ENCODE data around the gene DNASE1L1.

Gene DNASE1L1

GRCh38 chrX:154430916-154431315, 21.9 kb upstream of the DNASE1L1 start:
- no peak for TF ChIP-seq GATA2 (IDR thresholded peaks at IDR 0.05; ENCODE audit: low read depth, low read length)
- no peak for TF ChIP-seq GATA3 (IDR thresholded peaks at IDR 0.05; ENCODE audit: low read depth, low read length)

- no peak for TF ChIP-seq GATA2 (IDR thresholded peaks at IDR 0.05; ENCODE audit: low read depth, low read length)
- TF ChIP-seq GATA3 (IDR thresholded peaks at IDR 0.05; ENCODE audit: low read depth, low read length): no peak
Measured at GRCh38 chrX:154430479-154430878, 21.4 kb upstream of the DNASE1L1 start.

- TF ChIP-seq GATA2 (IDR thresholded peaks at IDR 0.05; ENCODE audit: low read depth, low read length) (no peak), GATA3 (IDR thresholded peaks at IDR 0.05; ENCODE audit: low read depth, low read length) (no peak)
Measured at GRCh38 chrX:154429711-154430110, 20.7 kb upstream of the DNASE1L1 start.

- no peak for TF ChIP-seq GATA3 (IDR thresholded peaks at IDR 0.05; ENCODE audit: low read depth, low read length)
- no peak for TF ChIP-seq GATA2 (IDR thresholded peaks at IDR 0.05; ENCODE audit: low read depth, low read length)
Measured at GRCh38 chrX:154428176-154429171, 19.4 kb upstream of the DNASE1L1 start, which contains the start of gene ATP6AP1. Gene ATP6AP1, plus strand, starts transcription at chrX:154428677. Its CDS starts 16 bp downstream, at chrX:154428693.

GRCh38 chrX:154426916-154427770, 18.1 kb upstream of the DNASE1L1 start:
- TF ChIP-seq GATA2 (IDR thresholded peaks at IDR 0.05; ENCODE audit: low read depth, low read length): no peak
- TF ChIP-seq GATA3 (IDR thresholded peaks at IDR 0.05; ENCODE audit: low read depth, low read length): no peak

- no peak for TF ChIP-seq GATA3 (IDR thresholded peaks at IDR 0.05; ENCODE audit: low read depth, low read length)
- TF ChIP-seq GATA2 (IDR thresholded peaks at IDR 0.05; ENCODE audit: low read depth, low read length): no peak
Measured at GRCh38 chrX:154420402-154420756, 11.3 kb upstream of the DNASE1L1 start.

- TF ChIP-seq GATA2 (IDR thresholded peaks at IDR 0.05; ENCODE audit: low read depth, low read length) (no peak), GATA3 (IDR thresholded peaks at IDR 0.05; ENCODE audit: low read depth, low read length) (no peak)
Measured at GRCh38 chrX:154419688-154420401, 10.8 kb upstream of the DNASE1L1 start.

- TF ChIP-seq GATA2 (IDR thresholded peaks at IDR 0.05; ENCODE audit: low read depth, low read length): no peak
- TF ChIP-seq GATA3 (IDR thresholded peaks at IDR 0.05; ENCODE audit: low read depth, low read length): no peak
Measured at GRCh38 chrX:154419189-154419588, 10.1 kb upstream of the DNASE1L1 start.

- TF ChIP-seq GATA3 (IDR thresholded peaks at IDR 0.05; ENCODE audit: low read depth, low read length): no peak
- TF ChIP-seq GATA2 (IDR thresholded peaks at IDR 0.05; ENCODE audit: low read depth, low read length): no peak
Measured at GRCh38 chrX:154417157-154417556, 8.1 kb upstream of the DNASE1L1 start.

- TF ChIP-seq GATA3 (IDR thresholded peaks at IDR 0.05; ENCODE audit: low read depth, low read length) (no peak), GATA2 (IDR thresholded peaks at IDR 0.05; ENCODE audit: low read depth, low read length) (no peak)
Measured at GRCh38 chrX:154413142-154413541, 4.1 kb upstream of the DNASE1L1 start.

GRCh38 chrX:154412468-154412867, 3.4 kb upstream of the DNASE1L1 start:
- TF ChIP-seq GATA3 (IDR thresholded peaks at IDR 0.05; ENCODE audit: low read depth, low read length): no peak
- TF ChIP-seq GATA2 (IDR thresholded peaks at IDR 0.05; ENCODE audit: low read depth, low read length): no peak

- no peak for TF ChIP-seq GATA2 (IDR thresholded peaks at IDR 0.05; ENCODE audit: low read depth, low read length)
- no peak for TF ChIP-seq GATA3 (IDR thresholded peaks at IDR 0.05; ENCODE audit: low read depth, low read length)
Measured at GRCh38 chrX:154411981-154412340, 2.9 kb upstream of the DNASE1L1 start.

- no peak for TF ChIP-seq GATA3 (IDR thresholded peaks at IDR 0.05; ENCODE audit: low read depth, low read length)
Measured at GRCh38 chrX:154408659-154409221, 314 bp downstream of the DNASE1L1 start.
